Astrocyte (in vitro differentiated cells and primary cell): ENCODE measurements around the gene NEMP1.

Experiments used
- CTCF ChIP-seq: IDR thresholded peaks from 2 replicates; pipeline ENCODE4 v1.5.1; 2011; ENCODE audit warnings: low read depth, mild to moderate bottlenecking, inconsistent platforms, low read length, moderate library complexity; ENCODE audit not compliant: insufficient read depth
- EZH2 ChIP-seq: IDR thresholded peaks from 2 replicates; pipeline ENCODE4 v1.6.1; 2012; ENCODE audit warnings: mild to moderate bottlenecking, low read length, inconsistent platforms; ENCODE audit not compliant: insufficient read depth

GRCh38 chr12:57099766-57100165, 21.2 kb upstream of the NEMP1 start:
- TF ChIP-seq CTCF (no peak), EZH2 (no peak)
